Karpas-422 (cell line): ENCODE results near the gene NKPD1. TPM values are rescaled to one million over a fixed set of nuclear protein-coding genes. Genes with fewer than 3 reads are reported as not detected.

Experiments
- DNase-seq: peaks from one replicate; pipeline ENCODE4 v3.0.0-alpha.2; 2015
- H2AFZ ChIP-seq: fragments of 200-600 bp; sonication (generic); 2 replicates; pipeline ENCODE4 v1.6.1; 2014; ENCODE audit warnings: antibody characterized with exemption, low read length, mixed read lengths
- H3K27ac ChIP-seq: fragments of 200-600 bp; sonication (generic); 2 replicates; pipeline ENCODE4 v1.5.1; 2014; ENCODE audit warnings: mild to moderate bottlenecking, low read length, moderate library complexity
- H3K27me3 ChIP-seq: fragments of 200-600 bp; sonication (generic); 2 replicates; pipeline ENCODE4 v1.6.1; 2014; ENCODE audit warnings: low read length, mixed read lengths
- H3K36me3 ChIP-seq: fragments of 200-600 bp; sonication (generic); 2 replicates; pipeline ENCODE4 v1.6.1; 2014; ENCODE audit warnings: low read length, mixed read lengths; ENCODE audit not compliant: insufficient read depth
- H3K4me1 ChIP-seq: fragments of 200-600 bp; sonication (generic); 2 replicates; pipeline ENCODE4 v1.6.1; 2014; ENCODE audit warnings: mild to moderate bottlenecking, low read length, mixed read lengths
- H3K4me2 ChIP-seq: fragments of 200-600 bp; sonication (generic); 2 replicates; pipeline ENCODE4 v1.6.1; 2014; ENCODE audit warnings: low read length, low read depth, mild to moderate bottlenecking; ENCODE audit not compliant: poor library complexity, severe bottlenecking
- H3K4me3 ChIP-seq: fragments of 200-600 bp; sonication (generic); 2 replicates; pipeline ENCODE4 v1.5.1; 2014; ENCODE audit warnings: mild to moderate bottlenecking, antibody characterized with exemption, low read length, mixed read lengths
- H3K79me2 ChIP-seq: fragments of 200-600 bp; sonication (generic); 2 replicates; pipeline ENCODE4 v1.6.1; 2014; ENCODE audit warnings: mild to moderate bottlenecking, low read length, mixed read lengths
- H3K9ac ChIP-seq: fragments of 200-600 bp; sonication (generic); 2 replicates; pipeline ENCODE4 v1.6.0; 2014; ENCODE audit warnings: low read length
- H3K9me2 ChIP-seq: fragments of 200-600 bp; sonication (generic), shearing (Covaris generic); replicated peaks from 2 replicates; pipeline ENCODE4 v1.6.0; 2014; ENCODE audit warnings: mild to moderate bottlenecking, low read length, moderate library complexity; ENCODE audit not compliant: insufficient read depth
- H3K9me3 ChIP-seq: fragments of 300-700, 200-600 bp; sonication (generic); 2 replicates; pipeline ENCODE4 v1.6.1; 2014; ENCODE audit warnings: low read length, mixed read lengths
- H4K20me1 ChIP-seq: fragments of 200-600 bp; sonication (generic); 2 replicates; pipeline ENCODE4 v1.6.1; 2014; ENCODE audit warnings: mild to moderate bottlenecking, antibody characterized with exemption, low read length, low read depth; ENCODE audit not compliant: insufficient read depth
- total RNA-seq: library from RNA; depleted of rRNA; stranded (reverse); fragments of >200 nt; shearing (Covaris generic); gene quantifications from 2 replicates; pipeline ENCODE4 v1.2.3, GENCODE V29; 2014; ENCODE audit warnings: low replicate concordance; rRNA removed

Gene NKPD1
- total RNA-seq, 1 experiment from 2014 or later = not detected

GRCh38 chr19:45112111-45112827 lies 48.5 kb downstream of the NKPD1 start:
- Histone ChIP-seq H3K9me3 (no peaks in the 10 kb centered on the region), H3K4me2 (no peak overlapping the region)

More at GRCh38 chr19:45112111-45112827, 48.5 kb downstream of the NKPD1 start:
- Histone ChIP-seq H4K20me1 (peaks cover 19% of the 10 kb centered on the region; the same call in 1 of the 2 replicates), H3K27me3 (no peaks in the 10 kb centered on the region), H3K4me1 (peaks cover 38% of the 10 kb centered on the region), H3K9ac (no peak overlapping the region), H3K36me3 (no peaks in the 10 kb centered on the region), H2AFZ (no peak overlapping the region), H3K79me2 (peaks cover 93% of the 10 kb centered on the region), H3K4me3 (no peak overlapping the region), H3K27ac (no peak overlapping the region), H3K9me2 (no peaks in the 10 kb centered on the region)
- DNase-seq = no peak

Other genes with a start within 250 kb of the NKPD1 start
- gene APOC1, start 246.4 kb downstream of the NKPD1 start, total RNA-seq = not detected in 2 replicates
- not detected in 2 replicates for gene APOC4, start 218.7 kb downstream of the NKPD1 start, total RNA-seq
- gene APOC2, start 214.9 kb downstream of the NKPD1 start, total RNA-seq = not detected in 2 replicates
- 19.7 and 39.2 TPM in 2 replicates for gene CLPTM1, start 205.6 kb downstream of the NKPD1 start, total RNA-seq
- 0.63 and 1.3 TPM in 2 replicates for gene RELB, start 159.5 kb downstream of the NKPD1 start, total RNA-seq
- 22.7 and 41.9 TPM in 2 replicates for gene CLASRP, start 121.9 kb downstream of the NKPD1 start, total RNA-seq
- 3.9 and 4.7 TPM in 2 replicates for gene ZNF296, start 84.5 kb downstream of the NKPD1 start, total RNA-seq
- gene GEMIN7, start 81.7 kb downstream of the NKPD1 start, total RNA-seq = 85.2 and 91.1 TPM in 2 replicates
- gene PPP1R37, start 67.8 kb downstream of the NKPD1 start, total RNA-seq = 8.0 and 21.0 TPM in 2 replicates
- 32.2 and 62.8 TPM in 2 replicates for gene TRAPPC6A, start 17.3 kb upstream of the NKPD1 start, total RNA-seq
- gene BLOC1S3, start 17.8 kb upstream of the NKPD1 start, total RNA-seq = 4.4 and 8.5 TPM in 2 replicates
- gene EXOC3L2, start 84.4 kb upstream of the NKPD1 start, total RNA-seq = not detected in 2 replicates
- gene MARK4, start 90.3 kb upstream of the NKPD1 start, total RNA-seq = 17.9 and 20.2 TPM in 2 replicates
- not detected in 2 replicates for gene CKM, start 161.9 kb upstream of the NKPD1 start, total RNA-seq
- gene KLC3, start 179.8 kb upstream of the NKPD1 start, total RNA-seq = not detected in 2 replicates
- gene ERCC2, start 209.6 kb upstream of the NKPD1 start, total RNA-seq = 15.4 and 23.4 TPM in 2 replicates
- 1.0 and 1.1 TPM in 2 replicates for gene PPP1R13L, start 244.1 kb upstream of the NKPD1 start, total RNA-seq
- gene POLR1G, start 245.7 kb upstream of the NKPD1 start, total RNA-seq = 6.6 and 10.5 TPM in 2 replicates